ENCODE results near the gene SLC25A34. TPM values are rescaled to one million over a fixed set of nuclear protein-coding genes. Genes with fewer than 3 reads are reported as not detected.

SLC25A34 gene
- total RNA-seq, 1 donor = 1.3 TPM

DNA sequence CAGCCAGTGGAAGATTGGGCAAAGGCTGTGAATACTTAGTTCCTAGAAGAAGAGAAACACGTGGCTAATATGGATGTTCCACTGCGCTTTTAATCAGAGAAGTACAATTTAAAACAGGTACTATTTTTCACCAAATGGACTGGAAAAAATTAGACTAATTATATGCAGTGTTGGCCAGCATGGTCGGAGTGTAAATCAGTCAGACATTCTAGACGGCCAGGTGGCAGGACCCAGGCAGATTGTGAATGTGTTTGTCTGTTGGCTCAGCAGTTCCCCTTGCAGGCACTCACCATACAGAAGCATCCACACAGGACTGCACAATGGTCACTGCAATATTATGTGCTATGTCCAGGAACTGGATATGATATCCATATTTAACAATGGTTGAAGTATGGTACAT lies 23.9 kb upstream of the SLC25A34 start:
- DNase-seq (ENCODE audit: low read depth in 2 of 3, low spot score in 2 of 3) = no peak

DNA sequence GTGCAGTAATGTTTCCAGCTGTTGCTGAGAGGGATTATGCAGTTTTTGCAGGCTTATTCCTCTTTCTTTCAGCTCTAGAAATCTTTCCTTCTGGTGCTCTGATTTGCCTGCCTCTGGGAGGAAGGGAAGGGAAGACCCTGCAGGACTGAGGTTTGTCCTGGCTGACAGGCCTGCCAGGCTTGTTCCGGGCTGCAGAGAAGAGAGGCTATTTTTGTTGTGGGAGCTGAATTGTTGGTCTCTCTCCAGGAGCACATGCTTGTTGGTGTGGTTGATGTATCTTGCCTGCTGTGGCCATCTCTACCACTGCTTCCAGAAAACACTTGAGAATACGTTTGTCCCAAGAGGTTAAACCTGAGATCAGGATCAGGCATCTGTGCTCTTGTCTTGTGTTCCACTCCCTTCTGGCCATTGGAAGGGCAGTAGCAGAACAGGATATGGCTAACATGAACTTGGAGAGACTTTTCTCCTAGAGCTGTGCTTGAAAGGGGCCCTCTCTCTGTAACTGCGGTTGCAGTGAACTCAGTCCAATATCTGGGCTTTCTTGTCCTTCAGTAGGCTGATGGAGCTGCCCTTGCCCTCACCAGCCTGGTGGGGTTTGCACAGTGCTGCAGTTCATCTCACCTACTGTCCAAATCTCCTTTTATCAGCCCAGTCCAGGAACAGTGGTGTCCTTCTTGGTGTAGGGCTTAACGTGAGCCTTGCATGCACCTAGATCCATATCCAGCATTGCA lies 21.5 kb upstream of the SLC25A34 start:
- no peak for DNase-seq (ENCODE audit: low read depth in 2 of 3, low spot score in 2 of 3)

DNA sequence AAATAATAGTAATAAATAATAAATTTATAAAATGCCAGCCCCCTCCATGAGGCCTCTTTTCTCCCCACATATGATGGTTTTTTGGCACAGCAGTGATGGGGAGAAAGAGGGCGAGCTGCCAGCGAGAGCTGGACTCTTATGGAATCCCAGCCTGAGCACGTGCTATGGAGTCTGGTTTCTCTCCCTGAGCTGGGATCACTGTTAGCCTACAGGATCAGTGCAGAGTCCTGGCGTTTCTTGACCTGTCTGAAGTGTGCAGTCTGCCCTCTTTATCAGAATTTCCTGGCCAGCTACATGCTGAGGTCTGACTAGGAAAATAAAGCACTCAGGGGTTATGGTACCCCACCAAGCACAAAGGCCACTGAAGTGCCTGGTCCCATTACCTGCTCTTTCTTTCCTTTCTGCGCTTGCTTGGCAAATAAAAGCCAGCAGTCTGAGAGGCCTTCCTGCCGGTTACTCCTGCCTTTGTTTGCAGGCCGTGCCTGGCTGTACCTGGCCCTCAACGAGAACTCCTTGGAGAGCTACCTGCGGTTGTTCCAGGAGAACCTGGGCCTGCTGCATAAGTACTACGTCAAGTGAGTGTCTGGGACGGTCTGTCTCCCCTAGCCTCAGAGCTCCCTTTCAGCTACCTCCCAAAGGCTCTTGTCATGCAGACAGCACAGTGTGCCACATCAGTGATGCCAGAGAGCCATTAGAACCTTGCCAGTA lies 18.5 kb upstream of the SLC25A34 start:
- no peak for DNase-seq (ENCODE audit: low read depth in 2 of 3, low spot score in 2 of 3)

DNA sequence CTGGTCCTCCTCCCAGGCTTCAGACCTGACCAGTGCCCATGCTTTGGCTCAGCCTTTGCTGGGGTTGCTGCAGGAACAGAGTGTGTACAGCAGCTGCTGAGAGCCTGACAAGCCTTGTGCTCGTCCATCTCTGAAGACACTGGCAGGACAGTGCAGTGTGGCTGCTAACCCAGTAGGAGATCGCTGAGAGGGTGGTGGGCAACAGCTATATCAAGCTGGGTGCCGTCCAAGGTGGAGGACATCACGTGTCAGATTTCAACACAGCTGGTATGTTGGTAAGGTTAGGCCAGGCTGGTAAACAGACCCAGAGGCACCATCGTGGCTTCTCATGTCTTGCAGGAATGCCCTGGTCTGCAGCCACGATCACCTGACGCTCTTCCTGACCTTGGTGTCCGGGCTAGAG lies 17.9 kb upstream of the SLC25A34 start:
- no peak for DNase-seq (ENCODE audit: low read depth in 2 of 3, low spot score in 2 of 3)

DNA sequence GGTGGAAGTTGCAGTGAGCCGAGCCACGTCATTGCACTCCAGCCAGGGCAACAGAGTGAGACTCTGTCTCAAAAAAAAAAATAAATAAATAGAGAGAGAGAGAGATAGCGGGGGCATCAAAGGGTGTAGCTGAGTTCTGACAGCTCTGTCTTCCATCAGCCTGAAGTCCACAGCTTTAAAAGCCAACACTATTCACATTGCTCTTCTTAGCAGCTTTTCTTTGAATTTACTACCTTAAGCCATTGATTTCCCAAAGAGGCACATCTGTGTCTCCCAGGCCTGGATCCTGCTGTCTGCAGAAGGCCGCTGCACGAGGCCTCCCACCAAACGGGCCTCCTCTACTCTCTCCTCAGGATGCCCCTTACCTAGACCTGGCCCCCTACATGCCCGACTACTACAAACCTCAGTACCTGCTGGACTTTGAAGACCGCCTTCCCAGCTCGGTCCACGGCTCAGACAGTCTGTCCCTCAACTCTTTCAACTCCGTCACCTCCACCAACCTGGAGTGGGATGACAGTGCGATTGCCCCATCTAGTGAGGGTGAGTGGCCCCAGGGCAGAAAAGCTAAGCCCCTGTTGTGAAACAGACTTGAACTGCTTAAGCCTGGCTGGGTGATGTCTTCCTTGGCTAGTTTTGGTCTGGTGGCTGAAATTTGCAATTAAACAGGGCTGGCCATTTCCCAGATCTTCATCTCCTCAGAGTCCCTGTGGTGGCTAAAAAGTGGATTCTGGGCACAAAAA lies 16.5 kb upstream of the SLC25A34 start:
- DNase-seq (ENCODE audit: low read depth in 2 of 3, low spot score in 2 of 3) = peak in 1 of 3 donors; percentile 25

DNA sequence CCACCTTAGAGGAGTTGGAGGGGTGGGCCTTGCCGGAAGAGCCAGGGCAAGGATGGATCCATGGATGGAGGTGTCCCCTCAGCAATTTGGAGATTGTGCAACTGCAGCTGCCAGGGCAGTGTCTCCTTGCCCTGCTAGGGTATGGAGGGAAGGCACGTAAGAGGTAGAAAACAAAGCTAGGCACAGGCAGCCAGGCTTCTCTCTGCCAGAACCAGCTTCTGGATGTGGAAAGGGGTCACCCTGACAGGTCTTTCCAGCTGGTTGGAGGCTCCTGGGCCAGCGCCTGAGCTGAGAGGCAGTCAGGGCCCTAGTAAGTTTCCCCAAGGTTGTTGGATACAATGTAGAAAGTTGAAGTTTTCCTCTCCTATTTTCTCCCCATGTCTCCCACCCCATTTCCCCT lies 15.2 kb upstream of the SLC25A34 start:
- DNase-seq (ENCODE audit: low read depth in 2 of 3, low spot score in 2 of 3) = no peak

DNA sequence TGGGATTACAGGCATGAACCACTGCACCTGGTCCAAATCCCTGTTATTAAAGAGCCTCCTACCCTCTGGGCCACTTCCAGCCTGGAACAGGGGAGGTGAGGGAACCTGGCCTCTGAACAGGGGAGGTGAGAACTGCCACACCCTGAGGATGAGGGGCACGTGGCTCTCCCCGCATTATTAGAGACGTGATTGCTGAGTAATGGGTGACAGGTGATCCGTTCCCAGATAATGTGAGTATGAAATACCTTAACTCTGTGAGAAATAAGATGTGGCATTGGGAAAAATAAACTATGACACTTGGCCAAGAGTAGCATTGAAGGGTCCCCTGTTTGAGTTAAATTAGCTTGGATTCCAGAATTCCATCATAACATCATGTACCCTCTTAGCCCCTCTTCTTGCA lies 13.6 kb upstream of the SLC25A34 start:
- no peak for DNase-seq (ENCODE audit: low read depth in 2 of 3, low spot score in 2 of 3)

DNA sequence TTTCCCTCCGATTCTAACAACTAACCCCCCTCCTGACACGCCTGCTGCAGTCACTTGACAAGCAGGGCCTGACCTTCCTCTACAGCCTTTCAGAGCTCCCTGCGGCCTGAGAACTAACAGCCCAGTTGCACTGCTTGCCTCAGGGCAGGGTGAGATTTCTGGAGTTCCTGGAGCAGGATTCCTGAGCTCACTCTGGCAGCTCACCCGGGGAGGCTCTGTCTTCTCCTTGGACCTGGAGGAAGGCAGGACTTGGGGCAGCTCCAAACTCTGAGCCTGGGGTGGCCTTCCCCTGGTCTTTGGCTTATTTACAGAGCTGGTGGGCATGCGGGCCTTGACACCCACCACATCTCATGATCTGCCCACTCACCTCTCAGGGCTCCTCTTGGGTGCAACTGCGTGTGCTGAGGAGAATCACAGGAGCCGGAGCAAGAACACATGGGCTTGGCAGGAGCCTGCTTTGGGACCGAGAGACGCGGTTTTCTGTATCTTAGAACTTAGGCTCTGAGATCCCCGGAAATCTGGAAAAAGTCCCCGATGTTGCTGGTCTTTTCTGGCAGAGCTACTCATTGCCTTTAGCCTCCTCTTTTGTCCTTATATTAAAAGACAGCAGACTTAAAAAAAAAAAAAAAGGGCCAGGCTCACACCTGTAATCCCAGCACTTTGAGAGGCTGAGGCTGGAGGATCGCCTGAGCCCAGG lies 13.1 kb upstream of the SLC25A34 start:
- DNase-seq (ENCODE audit: low read depth in 2 of 3, low spot score in 2 of 3) = no peak

DNA sequence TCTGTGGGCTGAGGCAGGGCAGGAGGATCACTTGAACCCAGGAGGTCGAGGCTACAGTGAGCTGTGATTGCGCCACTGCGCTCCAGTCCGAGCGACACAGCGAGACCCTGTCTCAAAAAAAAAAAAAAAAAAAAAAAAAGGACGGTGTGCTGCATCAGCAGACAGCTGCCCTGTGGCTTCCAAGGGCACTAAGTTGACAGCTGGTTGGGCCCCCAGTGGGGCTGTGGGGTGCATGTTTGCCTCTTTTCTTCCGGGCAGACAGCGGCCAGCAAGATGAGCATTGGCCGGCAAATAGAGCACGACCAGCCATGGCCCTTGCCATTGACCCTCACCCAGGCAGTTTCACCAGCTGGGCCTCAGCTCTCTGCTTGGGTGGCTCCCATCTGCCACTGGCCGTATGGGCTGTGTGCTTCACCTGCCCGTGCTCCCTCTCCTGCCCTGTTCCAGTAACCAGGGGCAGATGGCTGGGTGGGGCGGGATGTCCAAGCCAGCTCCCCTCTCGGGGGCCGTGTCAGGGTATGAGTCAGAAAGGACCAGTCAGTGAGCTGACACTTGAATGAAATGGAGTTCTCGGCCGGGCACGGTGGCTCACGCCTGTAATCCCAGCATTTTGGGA lies 12.3 kb upstream of the SLC25A34 start:
- DNase-seq (ENCODE audit: low read depth in 2 of 3, low spot score in 2 of 3) = no peak

DNA sequence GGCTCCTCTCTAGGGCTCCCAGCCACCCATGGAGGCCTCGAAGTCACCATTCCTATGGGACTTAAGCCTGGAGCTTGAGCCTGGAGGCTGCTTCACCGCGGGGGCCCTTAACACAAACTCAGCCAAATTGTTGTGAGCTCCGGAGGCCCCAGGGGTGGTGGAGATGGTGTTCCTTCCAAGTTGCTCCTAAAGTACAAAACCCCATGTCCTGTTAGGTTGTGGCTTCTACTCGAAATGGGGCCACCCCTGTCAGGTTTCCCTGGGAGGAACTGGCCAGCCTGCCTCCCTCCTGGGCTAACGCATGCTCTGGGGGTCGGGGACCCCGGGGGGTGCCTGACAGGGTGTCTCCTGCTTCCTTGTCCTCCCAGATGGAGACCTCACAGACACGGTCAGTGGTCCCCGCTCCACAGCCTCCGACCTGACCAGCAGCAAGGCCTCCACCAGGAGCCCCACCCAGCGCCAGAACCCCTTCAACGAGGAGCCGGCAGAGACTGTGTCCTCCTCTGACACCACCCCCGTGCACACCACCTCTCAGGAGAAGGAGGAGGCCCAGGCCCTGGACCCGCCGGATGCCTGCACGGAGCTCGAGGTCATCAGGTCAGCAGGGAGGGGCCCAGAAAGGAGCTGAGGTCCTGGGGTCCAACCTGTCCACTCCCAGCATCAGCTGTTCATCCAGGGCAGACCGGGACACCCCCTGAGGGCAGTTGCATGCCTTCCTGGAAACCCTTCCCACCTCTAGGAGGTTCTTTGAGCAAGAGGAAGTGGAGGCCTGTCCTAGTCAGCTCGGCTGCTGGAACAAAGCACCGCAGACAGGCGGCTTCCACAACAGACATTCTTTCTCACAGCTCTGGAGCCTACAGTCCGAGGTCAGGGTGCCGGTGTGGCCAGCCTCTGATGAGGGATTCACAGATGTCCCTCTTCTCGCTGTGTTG lies 10.8 kb upstream of the SLC25A34 start:
- DNase-seq (ENCODE audit: low read depth in 2 of 3, low spot score in 2 of 3) = no peak

DNA sequence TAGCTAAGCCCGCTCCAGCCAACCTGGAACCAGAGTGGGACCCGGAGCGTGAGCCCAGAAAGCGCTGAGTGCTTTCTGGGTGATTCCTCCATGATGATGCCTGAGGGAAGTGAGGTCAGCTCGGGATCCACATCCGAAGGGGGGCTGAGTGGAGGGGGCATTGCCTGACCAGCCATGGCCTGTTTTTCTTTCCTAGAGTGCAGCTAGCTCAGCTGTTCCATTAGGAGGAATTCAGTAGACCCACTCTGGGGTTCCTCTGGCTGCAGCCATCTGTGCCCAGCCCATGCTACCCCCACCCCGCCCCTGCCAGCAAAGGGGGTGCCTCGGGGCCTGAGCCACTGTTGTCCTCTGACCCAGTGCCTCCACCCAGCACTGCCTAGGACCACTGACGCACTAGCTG lies 9.6 kb upstream of the SLC25A34 start:
- DNase-seq (ENCODE audit: low read depth in 2 of 3, low spot score in 2 of 3) = no peak

DNA sequence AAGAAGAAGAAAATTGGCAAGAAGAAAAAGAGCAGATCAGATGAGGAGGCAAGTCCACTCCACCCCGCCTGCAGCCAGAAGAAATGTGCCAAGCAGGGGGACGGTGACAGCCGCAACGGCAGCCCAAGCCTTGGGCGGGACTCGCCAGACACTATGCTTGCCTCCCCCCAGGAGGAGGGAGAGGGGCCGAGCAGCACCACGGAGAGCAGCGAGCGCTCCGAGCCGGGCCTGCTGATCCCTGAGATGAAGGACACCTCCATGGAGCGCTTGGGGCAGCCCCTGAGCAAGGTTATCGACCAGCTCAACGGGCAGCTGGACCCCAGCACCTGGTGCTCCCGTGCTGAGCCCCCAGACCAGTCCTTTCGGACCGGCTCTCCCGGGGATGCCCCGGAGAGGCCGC lies 9.0 kb upstream of the SLC25A34 start:
- DNase-seq (ENCODE audit: low read depth in 2 of 3, low spot score in 2 of 3) = no peak

DNA sequence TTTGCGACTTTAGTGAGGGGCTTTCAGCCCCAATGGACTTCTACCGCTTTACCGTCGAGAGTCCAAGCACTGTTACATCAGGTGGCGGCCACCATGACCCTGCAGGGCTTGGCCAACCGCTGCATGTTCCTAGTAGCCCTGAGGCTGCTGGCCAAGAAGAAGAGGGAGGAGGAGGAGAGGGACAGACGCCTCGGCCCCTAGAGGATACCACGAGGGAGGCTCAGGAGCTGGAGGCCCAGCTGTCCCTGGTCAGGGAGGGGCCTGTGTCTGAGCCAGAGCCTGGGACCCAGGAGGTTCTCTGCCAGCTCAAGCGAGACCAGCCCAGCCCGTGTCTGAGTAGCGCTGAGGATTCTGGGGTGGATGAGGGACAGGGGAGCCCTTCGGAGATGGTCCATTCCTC lies 8.6 kb upstream of the SLC25A34 start:
- no peak for DNase-seq (ENCODE audit: low read depth in 2 of 3, low spot score in 2 of 3)

DNA sequence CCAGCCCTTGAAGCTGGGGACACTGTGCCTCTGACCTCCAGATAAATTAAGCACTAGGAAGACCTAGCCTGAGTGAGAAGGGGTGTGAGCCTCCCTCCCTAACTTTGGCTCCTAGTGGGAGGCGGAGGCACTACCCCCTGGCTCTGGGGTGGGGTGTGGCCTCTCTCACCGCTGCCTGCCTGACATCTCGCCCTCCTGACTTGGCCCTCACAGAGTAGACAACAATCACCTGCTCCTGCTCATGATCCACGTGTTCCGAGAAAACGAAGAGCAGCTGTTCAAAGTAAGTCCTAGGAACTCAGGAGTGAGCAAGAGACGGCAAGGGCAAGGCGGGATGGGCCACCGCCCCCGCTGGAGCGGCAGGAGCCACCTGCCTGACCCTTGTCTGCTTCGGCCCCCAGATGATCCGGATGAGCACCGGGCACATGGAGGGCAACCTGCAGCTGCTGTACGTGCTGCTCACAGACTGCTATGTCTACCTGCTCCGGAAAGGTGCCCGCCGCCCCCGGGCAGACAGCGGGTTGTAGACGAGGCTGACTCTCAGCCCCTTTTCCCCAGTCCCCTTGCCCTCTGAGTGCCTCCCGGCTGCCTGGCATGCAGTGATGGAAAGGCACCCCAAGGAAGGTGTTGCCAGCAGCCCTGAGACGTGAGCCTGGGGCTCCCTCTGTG lies 8.1 kb upstream of the SLC25A34 start:
- no peak for DNase-seq (ENCODE audit: low read depth in 2 of 3, low spot score in 2 of 3)

DNA sequence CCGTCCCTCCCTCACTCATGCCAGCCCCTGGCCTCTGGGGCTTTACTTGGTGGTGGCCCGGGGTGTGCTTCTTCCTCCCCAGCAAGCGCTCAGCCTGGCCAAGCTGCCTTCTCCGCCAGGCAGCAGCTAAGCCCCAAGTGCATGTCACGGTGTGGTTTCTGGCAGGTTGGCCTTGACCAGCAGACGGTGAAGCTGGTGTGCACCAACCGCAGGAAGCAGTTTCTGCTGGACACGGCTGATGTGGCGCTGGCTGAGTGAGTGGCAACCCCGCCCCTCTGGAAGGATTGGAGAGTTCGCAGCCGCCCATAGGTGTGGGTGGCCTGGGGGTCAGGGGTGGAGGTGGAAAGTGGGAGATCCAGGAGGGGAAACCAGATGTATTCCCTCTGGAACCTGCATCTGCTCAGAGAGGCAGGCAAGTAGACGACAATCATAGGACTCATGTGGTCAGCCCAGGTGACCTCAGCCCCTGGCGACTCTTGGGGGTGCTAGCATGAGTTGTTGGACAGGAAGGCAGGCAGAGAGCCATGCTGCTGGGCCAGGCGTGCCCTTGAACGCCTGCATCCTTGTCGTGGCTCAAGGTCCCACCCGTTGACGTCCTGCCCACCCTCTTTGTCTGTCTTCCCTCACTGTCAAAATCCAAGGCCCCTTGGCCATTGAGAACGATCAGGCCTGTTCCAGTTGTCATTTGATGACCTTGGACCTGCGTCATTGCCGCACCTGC lies 7.0 kb upstream of the SLC25A34 start:
- no peak for DNase-seq (ENCODE audit: low read depth in 2 of 3, low spot score in 2 of 3)

DNA sequence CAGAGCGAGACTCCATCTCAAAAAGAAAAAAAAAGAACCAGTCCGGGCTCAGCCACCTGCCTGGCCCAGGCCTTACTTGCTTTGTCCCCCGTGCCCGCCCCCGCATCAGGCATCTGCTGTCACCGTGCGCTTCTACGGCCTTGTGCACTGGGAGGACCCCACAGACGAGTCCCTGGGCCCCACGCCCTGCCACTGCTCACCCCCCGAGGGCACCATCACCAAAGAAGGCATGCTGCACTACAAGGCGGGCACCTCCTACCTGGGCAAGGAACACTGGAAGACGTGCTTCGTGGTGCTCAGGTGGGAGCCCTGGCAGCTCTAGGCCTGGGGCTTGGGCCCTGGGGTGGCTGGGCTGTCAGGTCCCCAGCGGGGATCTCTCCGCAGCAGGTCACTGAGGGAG lies 5.6 kb upstream of the SLC25A34 start:
- no peak for DNase-seq (ENCODE audit: low read depth in 2 of 3, low spot score in 2 of 3)

DNA sequence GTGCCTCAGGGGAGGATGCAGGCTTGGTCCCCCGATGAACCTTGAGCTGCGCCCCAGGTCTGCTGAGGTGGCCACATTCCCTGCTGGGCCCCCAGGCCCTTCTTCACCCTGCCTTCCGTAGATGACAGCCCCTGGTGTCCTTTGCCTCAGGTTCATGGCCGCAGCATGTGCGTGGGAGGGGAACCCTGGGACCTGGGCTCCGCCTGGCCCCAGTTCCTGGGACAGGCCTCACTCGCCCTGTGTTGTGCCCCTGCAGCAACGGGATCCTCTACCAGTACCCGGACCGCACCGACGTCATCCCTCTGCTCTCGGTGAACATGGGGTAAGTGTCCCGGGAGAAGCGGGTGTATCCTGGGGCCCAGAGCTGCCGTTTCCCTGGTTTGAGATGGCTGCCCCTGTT lies 5.1 kb upstream of the SLC25A34 start:
- DNase-seq (ENCODE audit: low read depth in 2 of 3, low spot score in 2 of 3) = no peak

All from hematopoietic multipotent progenitor cell (in vitro differentiated cells).